GM20431 (cell line): ENCODE results near the gene CAMK1D.

ENCODE experiments used
- in situ Hi-C: fragments of 300-500 bp; cut with MseI, MboI; formaldehyde crosslinking; loops from one replicate; pipeline ENCODE4 v1.15.0; 2020; ENCODE audit warnings: low sequenced_read_pairs; ENCODE audit not compliant: unreplicated experiment

CAMK1D gene

GRCh38 chr10:12572281-12572680 lies 222.9 kb downstream of the CAMK1D start:
- in situ Hi-C loops: no loop called here

- in situ Hi-C loops: no loop called here
Measured at GRCh38 chr10:12577610-12578009, 228.3 kb downstream of the CAMK1D start.

- in situ Hi-C loops: no loop called here
Measured at GRCh38 chr10:12579954-12580858, 230.9 kb downstream of the CAMK1D start.

- in situ Hi-C loops: no loop called here
Measured at GRCh38 chr10:12583891-12584595, 234.7 kb downstream of the CAMK1D start.

GRCh38 chr10:12586741-12587140 lies 237.4 kb downstream of the CAMK1D start:
- in situ Hi-C loops: no loop called here

GRCh38 chr10:12587451-12587888 lies 238.1 kb downstream of the CAMK1D start:
- in situ Hi-C loops: no loop called here

GRCh38 chr10:12588091-12588860 lies 238.9 kb downstream of the CAMK1D start:
- in situ Hi-C loops: no loop called here

GRCh38 chr10:12589291-12589690 lies 239.9 kb downstream of the CAMK1D start:
- in situ Hi-C loops: no loop called here

- in situ Hi-C loops: no loop called here
Measured at GRCh38 chr10:12589791-12590190, 240.4 kb downstream of the CAMK1D start.

- in situ Hi-C loops: no loop called here
Measured at GRCh38 chr10:12590675-12591659, 241.6 kb downstream of the CAMK1D start.

GRCh38 chr10:12592967-12593366 lies 243.6 kb downstream of the CAMK1D start:
- in situ Hi-C loops: no loop called here

- in situ Hi-C loops: no loop called here
Measured at GRCh38 chr10:12594448-12594944, 245.1 kb downstream of the CAMK1D start.

- in situ Hi-C loops: no loop called here
Measured at GRCh38 chr10:12595936-12596576, 246.7 kb downstream of the CAMK1D start.

- in situ Hi-C loops: no loop called here
Measured at GRCh38 chr10:12597176-12597575, 247.8 kb downstream of the CAMK1D start.

GRCh38 chr10:12597788-12598765 lies 248.7 kb downstream of the CAMK1D start:
- in situ Hi-C loops: no loop called here

GRCh38 chr10:12600652-12601051 lies 251.3 kb downstream of the CAMK1D start:
- in situ Hi-C loops: no loop called here

GRCh38 chr10:12602521-12602920 lies 253.2 kb downstream of the CAMK1D start:
- in situ Hi-C loops: no loop called here
